SW 1271 (cell line): ENCODE measurements around the gene ZNF274.
"Not testable (repeated sequence)": the region's sequence is repeated elsewhere in the genome, so short reads cannot be mapped to it uniquely, and the experiment has no call there.

Experiments used
- DNase-seq, 2 experiments: peaks; one replicate each; lab custom pipeline; 2025; lab: John Stamatoyannopoulos, UW

The ZNF274 gene

DNA sequence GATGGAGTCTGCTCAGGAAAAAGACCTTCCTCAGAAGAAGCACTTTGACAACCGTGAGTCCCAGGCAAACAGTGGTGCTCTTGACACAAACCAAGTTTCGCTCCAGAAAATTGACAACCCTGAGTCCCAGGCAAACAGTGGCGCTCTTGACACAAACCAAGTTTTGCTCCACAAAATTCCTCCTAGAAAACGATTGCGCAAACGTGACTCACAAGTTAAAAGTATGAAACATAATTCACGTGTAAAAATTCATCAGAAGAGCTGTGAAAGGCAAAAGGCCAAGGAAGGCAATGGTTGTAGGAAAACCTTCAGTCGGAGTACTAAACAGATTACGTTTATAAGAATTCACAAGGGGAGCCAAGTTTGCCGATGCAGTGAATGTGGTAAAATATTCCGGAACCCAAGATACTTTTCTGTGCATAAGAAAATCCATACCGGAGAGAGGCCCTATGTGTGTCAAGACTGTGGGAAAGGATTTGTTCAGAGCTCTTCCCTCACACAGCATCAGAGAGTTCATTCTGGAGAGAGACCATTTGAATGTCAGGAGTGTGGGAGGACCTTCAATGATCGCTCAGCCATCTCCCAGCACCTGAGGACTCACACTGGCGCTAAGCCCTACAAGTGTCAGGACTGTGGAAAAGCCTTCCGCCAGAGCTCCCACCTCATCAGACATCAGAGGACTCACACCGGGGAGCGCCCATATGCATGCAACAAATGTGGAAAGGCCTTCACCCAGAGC lies 29.6 kb downstream of the ZNF274 start:
- no peak for DNase-seq

DNA sequence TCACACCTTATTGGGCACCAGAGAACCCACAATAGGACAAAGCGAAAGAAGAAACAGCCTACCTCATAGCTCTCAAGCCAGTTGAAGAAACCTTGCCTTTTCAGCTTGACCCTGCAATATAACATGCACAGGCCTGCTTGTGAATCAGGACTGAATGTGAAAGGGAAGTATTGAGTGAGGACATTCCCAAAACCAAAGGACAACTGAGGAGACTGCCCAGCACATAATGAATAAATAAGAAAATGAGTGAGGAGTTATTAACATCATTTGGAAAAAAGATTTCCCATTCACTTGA lies 30.2 kb downstream of the ZNF274 start:
- no peak for DNase-seq

DNA sequence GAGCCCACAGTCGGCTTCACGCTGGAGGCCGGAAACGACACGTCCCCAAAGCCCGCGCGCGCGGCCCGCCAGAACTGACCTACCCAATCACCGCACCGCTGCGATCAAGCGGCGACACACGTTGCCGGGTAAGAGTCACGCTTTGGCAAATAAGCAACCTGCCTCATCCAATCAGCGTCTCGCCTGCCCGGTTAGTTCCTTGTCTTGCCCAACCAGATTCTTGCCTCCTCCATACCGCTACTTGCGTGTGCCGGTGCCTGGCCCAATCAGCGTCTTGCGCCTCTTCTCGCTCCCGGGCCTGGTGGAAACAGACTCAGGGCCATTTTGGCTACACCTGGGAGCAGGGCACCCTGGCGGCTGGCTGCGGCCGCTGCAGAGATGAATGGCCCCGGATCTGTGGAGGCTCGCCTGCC lies 34.2 kb downstream of the ZNF274 start:
- DNase-seq: no peak

DNA sequence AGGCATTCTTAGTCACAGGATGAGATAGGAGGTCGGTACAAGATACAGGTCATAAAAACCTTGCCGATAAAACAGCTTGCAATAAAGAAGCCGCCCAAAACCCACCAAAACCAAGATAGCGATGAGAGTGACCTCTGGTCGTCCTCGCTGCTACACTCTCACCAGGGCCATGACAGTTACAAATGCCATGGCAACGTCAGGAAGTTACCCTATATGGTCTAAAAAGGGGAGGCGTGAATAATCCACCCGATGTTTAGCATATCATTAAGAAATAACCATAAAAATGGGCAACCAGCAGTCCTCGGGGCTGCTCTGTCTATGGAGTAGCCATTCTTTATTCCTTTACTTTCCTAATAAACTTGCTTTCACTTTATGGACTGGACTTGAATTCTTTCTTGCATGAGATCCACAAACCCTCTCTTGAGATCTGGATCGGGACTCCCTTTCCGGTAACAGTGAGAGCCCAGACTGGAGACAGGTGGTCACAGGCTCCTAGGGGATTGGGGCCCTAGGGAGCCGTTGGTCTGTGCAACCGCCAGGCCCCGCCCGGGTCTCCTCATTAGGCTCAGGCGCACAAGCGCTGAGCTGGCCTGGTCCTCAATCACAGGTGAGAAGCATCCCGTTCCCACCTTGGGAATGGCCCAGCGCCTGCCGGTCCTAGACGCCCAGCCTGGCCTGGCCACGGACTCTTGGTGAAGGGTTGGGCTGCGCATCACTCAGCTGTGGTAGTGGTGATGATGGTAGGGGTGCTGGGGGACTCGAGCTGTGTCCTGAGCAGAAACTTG lies 34.9 kb downstream of the ZNF274 start:
- DNase-seq: no peak

DNA sequence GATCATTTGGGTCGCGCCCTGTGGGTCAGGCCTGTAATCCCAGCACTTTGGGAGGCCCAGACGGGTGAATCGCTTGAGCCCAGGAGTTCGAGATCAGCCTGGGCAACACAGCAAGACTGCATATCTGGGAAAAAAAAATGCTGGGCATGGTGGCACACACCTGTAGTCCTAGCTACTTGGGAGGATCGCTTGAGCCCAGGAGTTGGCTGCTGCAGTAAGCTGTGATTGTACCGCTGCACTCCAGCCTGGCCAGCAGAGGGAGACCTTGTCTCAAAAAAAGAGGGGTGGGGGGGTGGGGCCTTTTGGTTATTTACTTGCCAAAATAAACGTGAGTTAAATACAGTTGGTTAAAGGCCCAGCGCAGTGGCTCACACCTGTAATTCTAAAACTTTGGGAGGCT lies 36.0 kb downstream of the ZNF274 start:
- no peak for DNase-seq

DNA sequence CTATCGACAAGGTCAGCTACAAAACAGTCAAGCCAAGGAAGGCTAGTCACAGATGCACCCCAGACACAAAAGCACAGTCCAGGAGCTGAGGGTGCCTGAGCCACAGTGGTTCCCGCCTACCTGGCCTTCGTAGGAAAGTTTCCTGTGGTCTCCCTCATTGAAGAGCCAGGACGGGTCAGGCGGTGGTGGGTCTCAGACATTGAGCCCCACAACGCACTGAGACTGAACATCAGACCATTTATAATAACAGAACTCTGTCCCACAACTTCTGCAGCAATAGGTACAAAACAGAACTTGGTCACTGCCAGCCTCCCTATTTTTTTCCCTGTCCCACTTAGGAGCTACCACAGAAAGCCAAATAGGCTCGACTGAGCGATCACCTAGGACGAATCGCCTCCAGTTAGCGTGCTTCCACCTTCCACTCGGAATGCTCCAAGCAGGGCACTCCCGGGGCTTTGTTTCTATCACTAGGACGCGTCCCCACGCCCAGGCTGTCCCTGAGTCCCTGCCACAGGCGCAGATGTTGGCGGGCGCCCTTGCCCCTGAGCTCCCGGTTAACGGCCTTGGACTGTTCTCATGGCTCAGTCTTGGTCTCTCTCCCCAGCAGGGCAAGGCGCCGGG lies 45.2 kb downstream of the ZNF274 start:
- no peak for DNase-seq

DNA sequence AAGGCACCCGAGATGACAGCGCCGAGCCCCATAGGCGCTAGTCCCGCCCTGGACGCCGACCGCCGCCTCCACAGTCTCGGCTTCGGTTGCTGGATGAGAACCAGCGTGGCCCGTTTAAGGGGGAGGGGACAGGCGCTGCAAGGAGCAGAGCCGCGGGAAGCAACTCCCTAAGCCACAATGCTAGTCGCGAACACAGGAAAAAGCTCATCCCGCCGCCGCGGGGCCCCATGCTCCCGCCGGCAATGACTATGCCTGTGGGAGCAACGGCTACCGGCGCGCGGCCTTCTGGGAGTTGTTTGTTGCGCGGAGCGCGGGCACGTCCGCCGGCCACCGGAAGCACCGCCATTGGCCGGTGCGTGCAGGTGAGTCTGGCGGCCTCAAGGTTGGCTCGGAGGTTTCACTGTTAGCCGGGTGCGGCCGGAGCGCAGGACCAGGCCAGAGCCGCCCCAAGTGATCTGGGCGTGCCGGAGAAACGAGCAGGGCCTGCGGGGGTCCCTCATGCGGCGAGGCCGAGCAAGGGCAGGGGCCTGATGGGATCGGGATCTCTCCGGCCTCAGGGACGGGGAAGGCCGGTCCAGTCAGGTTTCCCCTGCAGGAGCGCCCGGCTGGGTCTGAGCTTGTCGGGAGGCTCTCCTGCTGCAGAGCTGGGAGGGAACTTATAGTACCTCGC lies 45.9 kb downstream of the ZNF274 start, which contains the start of gene ZNF544:
ZNF544 (plus strand) TSS at position 330 of the 670 bp plus-strand sequence. CDS start 15,110 bp downstream, outside the sequence.
- peak; percentile 40 to 68 for DNase-seq

DNA sequence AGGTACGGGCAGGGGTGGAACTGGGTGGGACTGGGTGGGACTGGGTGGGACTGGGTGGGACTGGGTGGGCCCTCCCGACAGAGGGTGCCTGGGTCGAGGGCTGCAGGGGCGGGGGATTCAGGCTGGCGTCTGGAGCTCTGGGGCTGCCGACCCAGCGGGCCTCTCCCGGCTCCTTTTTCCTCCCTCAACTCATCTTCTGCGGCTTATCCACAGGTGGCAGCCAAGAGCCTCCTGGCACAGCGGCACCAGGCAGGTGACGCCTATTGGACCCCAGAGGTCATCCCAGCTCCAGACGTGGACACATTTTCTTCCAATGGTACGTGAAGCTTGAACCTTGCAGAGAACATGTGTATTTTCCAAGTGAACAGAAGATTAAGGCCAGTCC lies 46.4 kb downstream of the ZNF274 start:
- DNase-seq: peak in 1 of 2 experiments; percentile 12

DNA sequence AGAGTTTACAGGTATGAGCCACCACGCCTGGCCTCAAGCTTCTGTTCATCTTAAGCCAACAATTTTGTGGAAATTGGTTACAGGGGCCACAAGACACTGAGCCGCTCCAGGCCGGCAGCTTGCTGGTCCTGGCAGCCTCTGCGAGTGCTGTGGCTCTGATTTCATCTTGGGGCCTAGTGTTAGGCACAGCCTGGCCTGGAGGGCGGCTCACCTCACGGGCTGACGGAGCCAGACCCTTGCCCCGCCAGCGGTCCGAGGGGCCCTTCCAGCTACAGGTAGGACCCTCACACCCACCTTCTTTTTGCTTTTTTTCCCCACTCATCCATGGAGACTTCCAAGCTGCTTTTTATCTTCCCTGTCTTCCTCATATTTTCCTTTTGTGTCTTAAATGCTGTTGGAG lies 54.5 kb downstream of the ZNF274 start:
- no peak for DNase-seq

DNA sequence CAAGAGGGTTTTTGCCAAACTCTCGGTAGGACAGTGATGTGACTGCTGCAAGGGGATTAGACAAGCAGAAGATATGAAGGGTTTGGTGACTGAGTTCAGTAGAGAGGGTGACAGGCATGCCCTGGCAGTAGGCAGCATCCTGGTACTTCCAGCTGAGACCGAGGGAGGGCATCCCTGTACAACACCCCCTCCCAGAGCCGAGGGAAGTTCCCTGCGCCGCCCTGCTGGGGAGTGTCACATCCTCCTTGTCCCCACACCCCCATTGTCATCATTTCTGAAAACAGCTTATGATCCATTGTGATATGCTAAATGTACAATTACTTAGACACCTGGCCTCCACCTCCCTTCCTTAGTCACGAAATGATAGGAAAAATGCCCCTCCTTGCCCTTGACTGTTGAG lies 60.5 kb downstream of the ZNF274 start:
- DNase-seq: no peak

DNA sequence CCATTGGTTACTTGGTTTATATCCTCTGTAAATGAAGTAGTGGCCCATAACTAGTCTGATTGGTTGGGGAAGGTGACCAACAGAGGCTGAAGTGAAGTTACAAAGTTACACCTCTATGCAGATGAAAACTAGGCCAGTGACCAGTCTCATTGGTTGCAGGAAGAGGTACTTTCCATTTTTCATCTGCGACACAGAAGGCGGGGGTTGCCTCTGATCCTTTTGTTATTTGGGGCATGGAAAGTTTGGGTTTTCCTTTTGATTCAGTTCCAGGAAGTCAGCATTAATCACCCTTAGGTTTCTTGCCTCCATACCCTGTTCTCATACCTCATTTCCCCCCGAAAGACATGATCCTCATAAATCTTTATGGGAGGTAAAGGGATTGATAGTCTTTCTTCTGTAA lies 66.0 kb downstream of the ZNF274 start:
- no peak for DNase-seq

DNA sequence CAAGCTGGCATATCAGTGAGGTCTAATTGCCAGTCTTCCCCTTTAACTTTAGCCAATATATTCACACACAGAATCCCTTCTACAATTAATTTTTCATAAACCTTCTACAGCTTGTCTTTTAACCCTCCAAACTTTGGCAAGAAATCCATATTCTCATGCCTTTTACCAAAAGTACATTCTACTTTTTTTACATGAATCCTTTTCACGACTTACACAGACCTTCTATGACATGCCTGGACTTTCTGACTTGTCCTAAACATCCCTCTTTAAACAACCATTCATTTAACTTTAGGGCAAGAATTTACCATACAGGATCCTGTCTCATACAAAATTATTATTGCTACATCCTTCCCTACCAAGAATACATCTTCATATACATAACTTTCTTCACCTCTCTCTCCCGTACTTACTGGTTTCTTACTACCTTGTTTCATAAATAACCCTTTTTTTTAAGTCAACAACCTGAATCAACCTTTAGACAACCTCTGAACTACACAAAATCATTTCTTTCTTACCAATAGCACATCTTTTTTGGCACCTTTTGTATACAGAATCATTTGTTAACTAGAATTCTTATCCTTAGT lies 69.3 kb downstream of the ZNF274 start:
- no peak for DNase-seq

DNA sequence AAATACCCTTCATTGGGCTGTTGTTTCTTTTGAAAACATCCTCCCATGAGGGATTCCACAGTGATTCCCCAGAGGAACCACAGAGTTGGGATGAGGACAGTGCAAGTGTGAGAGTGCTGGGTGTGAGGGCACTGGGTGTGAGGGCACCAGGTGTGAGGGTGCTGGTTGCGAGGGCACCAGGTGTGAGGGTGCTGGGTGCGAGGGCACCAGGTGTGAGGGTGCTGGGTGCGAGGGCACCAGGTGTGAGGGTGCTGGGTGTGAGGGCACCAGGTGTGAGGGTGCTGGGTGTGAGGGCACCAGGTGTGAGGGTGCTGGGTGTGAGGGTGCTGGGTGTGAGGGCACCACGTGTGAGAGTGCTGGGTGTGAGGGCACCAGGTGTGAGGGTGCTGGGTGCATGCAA lies 75.4 kb downstream of the ZNF274 start:
- not testable (repeated sequence) for DNase-seq

DNA sequence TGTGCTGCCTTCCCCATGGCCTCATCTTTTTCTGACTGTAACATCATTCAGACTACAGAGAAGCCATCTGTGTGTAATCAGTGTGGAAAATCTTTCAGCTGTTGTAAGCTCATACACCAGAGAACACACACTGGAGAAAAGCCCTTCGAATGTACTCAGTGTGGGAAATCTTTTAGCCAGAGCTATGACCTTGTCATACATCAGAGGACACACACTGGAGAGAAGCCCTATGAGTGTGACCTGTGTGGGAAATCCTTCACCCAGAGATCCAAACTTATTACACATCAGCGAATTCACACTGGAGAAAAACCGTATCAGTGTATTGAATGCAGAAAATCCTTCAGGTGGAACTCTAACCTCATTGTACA lies 78.7 kb downstream of the ZNF274 start:
- no peak for DNase-seq

DNA sequence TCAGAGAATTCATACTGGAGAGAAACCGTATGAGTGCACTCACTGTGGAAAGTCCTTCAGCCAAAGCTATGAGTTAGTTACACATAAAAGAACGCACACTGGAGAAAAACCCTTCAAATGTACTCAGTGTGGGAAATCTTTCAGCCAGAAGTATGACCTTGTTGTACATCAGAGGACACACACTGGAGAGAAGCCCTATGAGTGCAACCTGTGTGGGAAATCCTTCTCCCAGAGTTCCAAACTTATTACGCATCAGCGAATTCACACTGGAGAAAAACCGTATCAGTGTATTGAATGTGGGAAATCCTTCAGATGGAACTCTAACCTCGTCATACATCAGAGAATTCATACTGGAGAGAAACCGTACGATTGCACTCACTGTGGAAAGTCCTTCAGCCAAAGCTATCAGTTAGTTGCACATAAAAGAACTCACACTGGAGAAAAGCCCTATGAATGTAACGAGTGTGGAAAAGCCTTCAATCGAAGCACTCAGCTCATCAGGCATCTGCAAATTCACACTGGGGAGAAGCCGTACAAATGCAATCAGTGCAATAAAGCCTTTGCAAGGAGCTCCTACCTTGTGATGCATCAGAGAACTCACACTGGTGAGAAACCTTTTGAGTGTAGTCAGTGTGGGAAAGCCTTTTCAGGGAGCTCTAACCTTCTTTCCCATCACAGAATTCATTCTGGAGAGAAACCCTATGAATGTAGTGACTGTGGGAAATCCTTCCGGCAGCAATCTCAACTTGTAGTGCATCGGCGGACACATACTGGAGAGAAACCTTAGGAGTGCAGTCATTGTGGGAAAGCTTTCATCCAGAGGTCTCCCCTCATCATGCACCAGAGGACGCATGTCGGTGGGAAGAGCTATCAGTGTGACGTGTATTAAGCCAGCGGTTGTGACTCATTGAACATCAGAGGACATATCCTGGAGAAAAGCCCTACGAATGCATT lies 79.4 kb downstream of the ZNF274 start:
- no peak for DNase-seq

DNA sequence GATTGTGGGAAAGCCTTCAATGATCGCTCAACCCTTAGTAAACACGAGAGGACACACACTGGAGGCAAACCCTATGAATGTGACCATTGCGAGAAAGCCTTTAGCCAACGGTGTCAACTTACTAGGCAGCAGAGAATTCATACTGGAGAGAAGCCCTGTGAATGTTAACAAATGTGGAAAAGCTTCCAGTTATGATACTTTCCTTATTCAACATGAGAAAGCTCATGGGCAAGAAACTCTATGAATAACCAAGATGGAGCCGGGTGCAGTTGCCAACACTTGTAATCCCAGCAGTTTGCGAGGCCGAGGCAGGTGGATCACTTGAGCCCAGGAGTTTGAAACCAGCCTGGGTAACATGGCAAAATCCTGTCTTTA lies 80.0 kb downstream of the ZNF274 start:
- DNase-seq: no peak
